IPS-18c (cell line): ENCODE measurements around the gene YDJC.
"Not testable (repeated sequence)": the region's sequence is repeated elsewhere in the genome, so short reads cannot be mapped to it uniquely, and the experiment has no call there.

Experiments used
- H3K4me3 ChIP-seq: 2 replicates; pipeline ENCODE4 v1.7.0; 2013; ENCODE audit warnings: low read depth, mild to moderate bottlenecking, low read length, moderate library complexity; ENCODE audit not compliant: insufficient read depth
- H3K9me3 ChIP-seq: one replicate; pipeline ENCODE4 v1.6.1; 2013; ENCODE audit warnings: mild to moderate bottlenecking, low read length, moderate library complexity; ENCODE audit not compliant: control insufficient read depth, insufficient read depth

YDJC gene, protein sequence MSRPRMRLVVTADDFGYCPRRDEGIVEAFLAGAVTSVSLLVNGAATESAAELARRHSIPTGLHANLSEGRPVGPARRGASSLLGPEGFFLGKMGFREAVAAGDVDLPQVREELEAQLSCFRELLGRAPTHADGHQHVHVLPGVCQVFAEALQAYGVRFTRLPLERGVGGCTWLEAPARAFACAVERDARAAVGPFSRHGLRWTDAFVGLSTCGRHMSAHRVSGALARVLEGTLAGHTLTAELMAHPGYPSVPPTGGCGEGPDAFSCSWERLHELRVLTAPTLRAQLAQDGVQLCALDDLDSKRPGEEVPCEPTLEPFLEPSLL

DNA sequence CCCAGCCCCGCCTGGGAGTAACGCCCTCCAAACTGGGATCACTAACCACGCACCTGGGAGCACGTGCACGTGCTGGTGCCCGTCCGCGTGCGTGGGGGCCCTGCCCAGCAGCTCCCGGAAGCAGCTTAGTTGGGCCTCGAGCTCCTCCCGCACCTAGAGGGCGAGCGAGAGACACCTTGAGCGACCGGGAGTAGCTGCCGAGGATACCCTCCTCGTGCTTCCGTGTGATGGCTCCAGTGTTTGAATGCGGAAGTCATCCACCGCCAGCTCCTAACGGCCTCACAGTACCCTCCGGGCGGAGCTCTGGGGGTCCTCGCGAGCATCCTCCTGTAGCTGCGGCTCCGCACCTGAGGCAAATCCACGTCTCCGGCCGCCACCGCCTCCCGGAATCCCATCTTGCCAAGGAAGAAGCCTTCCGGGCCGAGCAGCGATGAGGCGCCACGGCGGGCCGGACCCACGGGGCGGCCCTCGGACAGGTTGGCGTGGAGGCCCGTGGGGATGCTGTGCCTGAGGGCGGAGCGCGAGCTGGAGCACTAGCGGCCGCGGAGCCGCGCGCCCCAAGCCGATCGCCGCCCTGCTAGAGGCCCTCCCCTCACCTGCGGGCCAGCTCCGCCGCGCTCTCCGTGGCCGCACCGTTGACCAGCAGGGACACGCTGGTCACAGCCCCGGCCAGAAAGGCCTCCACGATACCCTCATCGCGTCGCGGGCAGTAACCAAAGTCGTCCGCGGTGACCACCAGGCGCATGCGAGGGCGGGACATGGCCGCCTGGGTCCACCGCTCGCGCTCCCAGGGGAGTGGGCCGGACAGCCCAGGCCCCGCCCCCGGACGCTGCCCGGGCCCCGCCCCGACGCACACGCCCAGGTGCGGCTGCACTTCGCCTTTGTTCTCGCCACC lies at the start of gene YDJC:
Gene YDJC, minus strand, starts transcription at position 768 of the 895 bp plus-strand sequence. Its CDS starts 8 bp downstream, at position 760.
- Histone ChIP-seq H3K9me3 (peaks cover 6% of the 10 kb centered on the region), H3K4me3 (peak within 1 kb of the TSS; percentile 99)

- Histone ChIP-seq H3K4me3 (no peak overlapping the region), H3K9me3 (no peaks in the 10 kb centered on the region)
Observed at GRCh38 chr22:21679383-21679782, 49.6 kb upstream of the YDJC start.

GRCh38 chr22:21678842-21679241 lies 49.0 kb upstream of the YDJC start:
- H3K4me3 ChIP-seq, H3K9me3 ChIP-seq: not testable (repeated sequence)

DNA sequence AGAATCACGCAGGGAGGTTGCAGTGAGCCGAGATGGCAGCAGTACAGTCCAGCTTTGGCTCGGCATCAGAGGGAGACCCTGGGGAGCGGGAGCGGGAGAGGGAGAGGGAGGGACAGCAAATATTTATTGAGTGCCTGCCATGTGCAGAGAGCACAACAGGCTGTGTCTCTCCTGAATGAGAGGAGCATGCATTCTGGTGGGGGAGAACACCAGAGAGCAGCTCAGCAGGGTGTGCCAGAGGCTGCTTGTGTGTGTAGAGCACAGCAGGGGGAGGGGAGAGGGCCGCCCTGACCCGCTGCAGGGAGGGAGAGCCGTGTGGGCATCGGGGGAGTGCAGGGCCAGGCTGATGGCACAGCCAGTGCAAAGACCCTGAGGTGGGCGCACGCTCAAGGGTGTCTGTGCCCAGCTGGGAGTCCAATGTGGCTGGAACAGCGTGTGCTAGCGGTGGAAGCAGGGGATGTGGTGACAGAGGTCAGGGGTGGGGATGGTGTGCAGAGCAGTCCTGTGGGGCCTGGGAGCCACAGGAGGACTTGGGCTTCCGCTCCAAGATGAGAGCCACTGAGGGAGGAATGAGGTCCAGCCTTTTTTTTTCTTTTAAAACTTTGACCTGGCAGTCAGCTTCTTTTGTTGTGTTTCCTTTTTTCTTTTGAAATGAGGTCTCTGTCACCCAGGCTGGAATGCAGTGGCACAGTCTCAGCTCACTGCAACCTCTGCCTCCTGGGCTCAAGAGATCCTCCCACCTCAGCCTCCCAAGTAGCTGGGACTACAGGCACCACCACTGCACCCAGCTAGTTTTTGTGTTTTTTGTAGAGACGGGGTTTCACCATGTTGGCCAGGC lies 48.0 kb upstream of the YDJC start:
- Histone ChIP-seq H3K9me3 (no peaks in the 10 kb centered on the region), H3K4me3 (no peak overlapping the region)

GRCh38 chr22:21674638-21675245 lies 44.9 kb upstream of the YDJC start:
- H3K4me3 ChIP-seq = no peak overlapping the region
- no peaks in the 10 kb centered on the region for H3K9me3 ChIP-seq

DNA sequence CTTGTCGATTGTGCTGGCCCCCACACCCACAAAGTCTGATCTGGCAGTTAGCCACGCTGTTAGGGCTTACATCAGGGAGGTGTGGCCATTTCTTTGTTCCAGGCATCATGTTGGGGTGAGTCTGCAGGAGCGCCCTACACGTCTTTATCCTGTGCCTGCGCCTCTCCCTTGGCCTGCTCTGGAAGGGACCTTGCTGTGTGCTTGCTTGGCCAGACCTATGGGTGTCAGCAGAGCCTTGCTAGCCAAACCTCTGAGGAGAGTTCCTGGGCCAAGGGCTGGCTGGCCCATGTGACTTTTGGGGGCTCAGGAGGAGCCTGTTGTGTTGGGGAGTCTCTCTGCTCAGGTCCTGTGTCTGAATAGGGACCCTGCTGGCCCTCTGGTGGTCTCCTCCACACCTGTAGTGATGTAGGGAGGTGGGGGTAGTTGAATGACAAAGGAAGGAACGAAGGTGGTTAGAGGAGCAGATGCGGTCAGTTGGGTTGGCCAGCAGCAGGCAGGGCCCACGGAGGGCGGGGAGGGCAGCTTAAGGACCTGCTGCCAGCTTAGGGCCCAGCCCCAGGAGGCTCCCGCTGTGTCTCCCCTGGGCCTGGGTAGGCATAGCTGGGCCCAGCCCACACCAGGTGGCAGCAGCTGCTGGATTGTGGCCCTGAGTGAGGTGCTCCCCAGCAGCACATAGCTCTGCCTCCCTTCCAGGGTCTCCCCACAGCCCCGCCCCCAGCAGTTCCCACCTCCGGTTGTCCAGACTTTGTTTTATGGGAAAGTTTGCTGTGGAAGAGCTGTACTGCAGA lies 43.9 kb upstream of the YDJC start:
- H3K4me3 ChIP-seq = no peak overlapping the region
- H3K9me3 ChIP-seq = no peaks in the 10 kb centered on the region

GRCh38 chr22:21672107-21672629 lies 42.3 kb upstream of the YDJC start:
- Histone ChIP-seq H3K9me3 (no peaks in the 10 kb centered on the region), H3K4me3 (no peak overlapping the region)

DNA sequence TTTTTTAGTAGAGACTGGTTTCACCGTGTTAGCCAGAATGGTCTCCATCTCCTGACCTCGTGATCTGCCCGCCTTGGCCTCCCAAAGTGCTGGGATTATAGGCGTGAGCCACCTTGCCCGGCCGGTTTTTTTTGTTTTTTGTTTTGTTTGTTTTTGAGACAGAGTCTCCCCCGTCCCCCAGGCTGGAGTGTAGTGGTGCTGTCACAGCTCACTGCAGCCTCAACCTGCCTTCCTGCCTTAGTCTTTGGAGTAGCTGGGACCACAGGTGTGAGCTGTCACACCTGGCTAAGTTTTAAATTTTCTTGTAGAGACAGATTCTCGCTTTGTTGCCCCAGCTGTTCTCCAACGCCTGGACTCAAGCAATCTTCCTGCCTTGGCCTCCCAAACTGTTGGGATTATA lies 39.2 kb upstream of the YDJC start:
- Histone ChIP-seq H3K4me3 (no peak overlapping the region), H3K9me3 (no peaks in the 10 kb centered on the region)

GRCh38 chr22:21666786-21667185 lies 37.0 kb upstream of the YDJC start:
- H3K4me3 ChIP-seq = peak overlapping the region; percentile 98; the same call in 1 of the 2 replicates
- no peaks in the 10 kb centered on the region for H3K9me3 ChIP-seq

DNA sequence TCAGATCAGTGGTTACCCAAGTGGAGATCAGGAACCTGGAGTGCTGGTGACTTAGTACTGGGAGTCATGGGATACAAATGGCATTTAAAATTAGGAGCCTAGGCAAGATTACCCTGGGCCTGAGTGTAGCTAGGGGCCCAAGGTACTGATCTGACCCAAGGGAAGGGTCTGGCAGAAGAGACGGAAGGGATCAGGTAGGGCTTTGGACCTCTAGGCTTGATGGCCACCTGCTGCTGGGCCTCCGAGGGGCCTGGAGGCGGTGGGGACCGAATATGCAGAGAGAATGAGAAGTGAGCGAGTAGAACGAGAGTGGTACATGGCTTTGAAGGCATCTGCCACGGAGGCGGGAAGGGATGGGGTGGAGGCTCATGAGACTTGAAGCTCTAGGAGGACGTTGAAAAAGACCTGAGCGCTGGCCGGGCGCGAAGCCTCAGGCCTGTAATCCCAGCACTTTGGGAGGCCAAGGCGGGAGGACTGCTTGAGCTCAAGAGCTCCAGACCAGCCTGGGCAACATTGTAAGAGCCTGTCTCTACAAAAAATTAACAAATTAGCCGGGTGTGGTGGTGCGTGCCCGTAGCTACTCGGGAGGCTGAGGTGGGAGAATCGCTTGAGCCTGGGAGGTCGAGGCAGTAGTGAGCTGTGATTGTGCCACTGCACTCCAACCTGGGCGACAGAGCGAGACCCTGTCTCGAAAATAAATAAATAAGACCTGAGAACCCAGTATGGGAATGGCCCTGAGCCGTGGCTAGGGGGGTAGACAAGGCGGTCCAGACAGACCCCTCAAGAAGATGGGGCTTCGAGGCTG lies 35.4 kb upstream of the YDJC start:
- H3K4me3 ChIP-seq = peak overlapping the region; percentile 98; the same call in 1 of the 2 replicates
- no peaks in the 10 kb centered on the region for H3K9me3 ChIP-seq

GRCh38 chr22:21663738-21664137 lies 33.9 kb upstream of the YDJC start:
- H3K9me3 ChIP-seq = no peaks in the 10 kb centered on the region
- H3K4me3 ChIP-seq = no peak overlapping the region

GRCh38 chr22:21661991-21662390 lies 32.2 kb upstream of the YDJC start:
- Histone ChIP-seq H3K4me3 (no peak overlapping the region), H3K9me3 (no peaks in the 10 kb centered on the region)

DNA sequence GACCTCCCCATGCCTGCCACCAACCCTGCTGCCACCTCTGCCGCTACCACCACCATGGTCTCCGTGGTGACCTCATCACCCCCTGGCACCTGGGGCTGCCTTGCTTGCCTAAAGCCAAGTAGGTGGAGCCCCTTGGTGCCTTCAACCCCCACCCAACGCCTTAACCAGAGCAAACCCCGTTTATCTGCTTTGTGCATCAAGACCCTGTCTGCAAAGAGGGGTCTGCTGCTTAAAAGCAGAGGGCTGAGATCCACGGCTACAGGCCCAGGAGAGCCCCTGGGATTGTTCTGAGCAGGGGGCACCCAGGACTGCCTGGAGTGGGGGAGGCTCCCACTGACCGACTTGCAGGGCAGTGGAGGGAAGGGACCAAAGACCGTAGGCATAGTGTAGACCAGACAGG lies 31.1 kb upstream of the YDJC start:
- no peak overlapping the region for H3K4me3 ChIP-seq

GRCh38 chr22:21659864-21660525 lies 30.2 kb upstream of the YDJC start:
- Histone ChIP-seq H3K9me3 (no peaks in the 10 kb centered on the region), H3K4me3 (no peak overlapping the region)

More for the DNA sequence above, 31.1 kb upstream of the YDJC start:
- no peaks in the 10 kb centered on the region for H3K9me3 ChIP-seq
